Psoas muscle (tissue), 8 donors: ENCODE results near the gene GABBR2. TPM values are rescaled to one million over a fixed set of nuclear protein-coding genes. Genes with fewer than 3 reads are reported as not detected.

Experiments
- ATAC-seq, 4 donors: fragments of 200-7000 bp; cut with Tn5 transposase; one replicate each; pipeline ENCODE4 v1.9.1; 2020; ENCODE audit warnings: moderate library complexity in 3 of 4, mild to moderate bottlenecking in 2 of 4
- DNase-seq, 2 donors: peaks; one replicate each; pipeline ENCODE4 v3.0.0-alpha.2; 2020
- H3K27ac ChIP-seq: fragments of 200-600 bp; one replicate; pipeline ENCODE4 v1.8.0; 2022
- H3K27me3 ChIP-seq, 3 donors: fragments of 200-600 bp in 1 of 3; one replicate each; pipeline versions ENCODE4 v1.6.1 to v1.8.0; 2013 to 2022; ENCODE audit warnings: low read length in 2 of 3, mild to moderate bottlenecking in 2 of 3, moderate library complexity in 1 of 3; ENCODE audit not compliant: insufficient read depth in 3 of 3
- H3K36me3 ChIP-seq, 2 donors: fragments of 200-600 bp in 1 of 2; one replicate each; pipeline versions ENCODE4 v1.6.1 to v1.8.0; 2013 to 2022; ENCODE audit warnings: low read depth in 1 of 2, mild to moderate bottlenecking in 1 of 2, moderate library complexity in 1 of 2; ENCODE audit not compliant: insufficient read depth in 1 of 2
- H3K4me1 ChIP-seq: fragments of 200-600 bp; one replicate; pipeline ENCODE4 v1.8.0; 2022
- H3K4me3 ChIP-seq: fragments of 200-600 bp; one replicate; pipeline ENCODE4 v1.8.0; 2022; ENCODE audit warnings: mild to moderate bottlenecking
- H3K9me3 ChIP-seq: fragments of 200-600 bp; one replicate; pipeline ENCODE4 v1.8.0; 2022
- CTCF ChIP-seq: fragments of 200-600 bp; IDR thresholded peaks from one replicate; pipeline ENCODE4 v1.8.0; 2022; ENCODE audit warnings: antibody characterized with exemption
- WGBS, 3 donors: extraction: QIAGEN DNeasy Blood & Tissue Kit; methylation state at CpG; one replicate each; pipeline versions ENCODE4 v1.1.6 to v1.1.7; 2013; 5-methylcytosine and 5-hydroxymethylcytosine counted together
- intact Hi-C, 2 donors: fragments of 100-400 bp; cut with DNase I; formaldehyde crosslinking; loops; one replicate each; pipeline versions ENCODE4 v1.11.0 to v1.14.2; 2022
- polyA plus RNA-seq, 3 donors: library from polyadenylated mRNA; stranded (reverse); fragments of 200-250 nt; gene quantifications; one replicate each; pipeline ENCODE4 v1.2.3, GENCODE V29; 2013
- total RNA-seq, 4 donors: library from RNA; stranded (reverse); fragmentation: NEBNext Ultra II Directional in 2 of 4; extraction: Animal tissue kit (Norgen Biotek cat#: 25700) in 2 of 4; gene quantifications; one replicate each; pipeline versions ENCODE4 v1.2.1 to v1.2.4, GENCODE V29; 2021 to 2023
- donor health status: healthy with polysubstance abuse.
- donor health status: DM: no; HTN: no; CAD: no; lungs with moderate emphysema.
- donor health status: Bipolar disorder and iron deficiency.
- donor health status: healthy.
- donor health status: DM: yes; HTN: yes; CAD: no.
- donor health status: DM: no; HTN: no; CAD: no.
- donor health status: DM: no; HTN: no; CAD: no.
- donor health status: DM: yes; HTN: yes; CAD: no.

GABBR2 gene
- total and polyA plus RNA-seq, 7 donors, result 0.08 to 0.66 (median 0.38) TPM

DNA sequence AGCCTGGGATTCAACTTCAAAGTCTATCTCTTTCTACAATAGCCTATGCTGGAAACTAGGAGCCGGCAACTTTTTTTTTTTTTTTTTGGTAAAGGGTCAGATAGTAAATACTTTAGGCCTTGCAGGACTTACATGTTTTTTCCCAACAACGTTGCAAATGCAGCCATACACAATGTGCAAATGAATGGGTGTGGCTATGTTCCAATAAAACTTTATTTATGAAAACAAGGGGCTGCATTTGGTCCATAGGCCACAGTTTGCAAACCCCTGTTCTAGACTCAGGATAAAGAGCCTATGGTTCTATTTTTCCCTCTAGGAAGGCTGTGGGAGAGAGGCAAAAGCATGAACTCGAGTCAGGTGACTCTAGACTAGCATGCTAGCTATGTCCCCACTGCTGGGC, 189.1 kb downstream of the GABBR2 start:
- ATAC-seq (no peak), DNase-seq (no peak)
- Histone ChIP-seq H3K27me3 (peaks cover 0 to 2% (median 0%) of the 10 kb centered on the region in 3 donors), H3K9me3 (no peaks in the 10 kb centered on the region), H3K36me3 (no peaks in the 10 kb centered on the region), H3K27ac (no peak overlapping the region), H3K4me1 (no peaks in the 10 kb centered on the region), H3K4me3 (no peak overlapping the region)
- no peak for TF ChIP-seq CTCF
- 64 to 77% (median 71%) methylated on average over 3 of the region's 3 CpGs for WGBS, 3 donors
- intact Hi-C loops, result no loop called here

GRCh38 chr9:98518556-98518955, 190.2 kb downstream of the GABBR2 start:
- H3K4me3 ChIP-seq, result no peak overlapping the region
- ATAC-seq (no peak), DNase-seq (no peak)
- H3K27ac ChIP-seq, result no peak overlapping the region
- H3K4me1 ChIP-seq, result no peaks in the 10 kb centered on the region
- WGBS, 3 donors, result 79 to 80% (median 79%) methylated on average over 6 of the region's 6 CpGs
- H3K27me3 ChIP-seq, result peaks cover 0 to 2% (median 0%) of the 10 kb centered on the region in 3 donors
- intact Hi-C loops, result no loop called here
- TF ChIP-seq CTCF, result no peak
- no peaks in the 10 kb centered on the region for H3K36me3 ChIP-seq
- no peaks in the 10 kb centered on the region for H3K9me3 ChIP-seq

GRCh38 chr9:98517761-98518160, 191.0 kb downstream of the GABBR2 start:
- Histone ChIP-seq H3K27me3 (peaks cover 0 to 2% (median 0%) of the 10 kb centered on the region in 3 donors), H3K27ac (no peak overlapping the region), H3K4me1 (no peaks in the 10 kb centered on the region), H3K9me3 (no peaks in the 10 kb centered on the region), H3K36me3 (no peaks in the 10 kb centered on the region), H3K4me3 (no peak overlapping the region)
- TF ChIP-seq CTCF, result no peak
- ATAC-seq, result no peak
- DNase-seq, result no peak
- WGBS, 3 donors, result 68 to 75% (median 68%) methylated on average over 5 of the region's 5 CpGs
- intact Hi-C loops, result no loop called here

DNA sequence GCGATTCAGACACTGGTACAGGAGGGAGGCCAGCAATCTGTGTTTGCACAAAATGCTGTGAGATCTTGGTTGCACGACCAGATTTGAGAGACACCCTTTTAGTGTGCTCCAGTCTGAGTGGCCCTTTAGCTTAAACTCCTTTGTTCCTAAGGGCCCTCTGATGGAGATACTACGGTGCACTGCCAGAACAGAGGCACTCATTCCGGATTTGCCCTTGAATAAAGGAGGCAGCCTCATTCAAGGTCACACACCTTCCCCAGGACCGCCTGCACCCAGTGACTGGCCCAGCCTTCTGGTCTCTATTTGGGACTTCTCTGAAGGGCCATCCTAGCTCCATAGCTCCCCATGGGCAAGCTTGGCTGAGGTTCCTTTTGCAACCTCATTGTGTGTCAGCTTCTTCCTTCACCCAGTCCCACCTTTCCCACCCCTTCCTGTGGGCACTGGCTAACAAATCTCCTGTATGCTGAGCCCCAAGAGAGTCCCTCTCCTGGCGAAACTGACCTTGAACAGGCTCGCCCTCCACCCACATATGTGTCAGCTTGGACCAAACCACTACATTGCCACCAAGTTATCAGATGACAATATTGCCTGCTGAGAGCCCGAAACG, 191.7 kb downstream of the GABBR2 start:
- no peak for ATAC-seq
- 74 to 88% (median 74%) methylated on average over 9 of the region's 9 CpGs for WGBS, 3 donors

More for the DNA sequence above, 191.7 kb downstream of the GABBR2 start:
- Histone ChIP-seq H3K27ac (no peak overlapping the region), H3K4me3 (no peak overlapping the region), H3K27me3 (peaks cover 0 to 2% (median 0%) of the 10 kb centered on the region in 3 donors), H3K36me3 (no peaks in the 10 kb centered on the region), H3K4me1 (no peaks in the 10 kb centered on the region), H3K9me3 (no peaks in the 10 kb centered on the region)
- intact Hi-C loops, result no loop called here
- TF ChIP-seq CTCF, result no peak
- no peak for DNase-seq
